HepG2 (cell line): ENCODE data around the gene ARHGDIA. TPM values are rescaled to one million over a fixed set of nuclear protein-coding genes. Genes with fewer than 3 reads are reported as not detected.

Experiments
- ADNP ChIP-seq: sonication (generic); formaldehyde crosslinking; IDR thresholded peaks from 2 replicates; pipeline ENCODE4 v1.4.0; 2020; ENCODE audit warnings: missing genetic modification reagents
- BCL3 ChIP-seq: sonication (generic); formaldehyde crosslinking; IDR thresholded peaks from 2 replicates; pipeline ENCODE4 v1.5.1; 2020; ENCODE audit warnings: mild to moderate bottlenecking, missing genetic modification reagents, moderate library complexity
- CBFB ChIP-seq: sonication (generic); formaldehyde crosslinking; IDR thresholded peaks from 2 replicates; pipeline ENCODE4 v1.4.0; 2020; ENCODE audit warnings: missing genetic modification reagents
- DR1 ChIP-seq: sonication (generic); formaldehyde crosslinking; IDR thresholded peaks from 2 replicates; pipeline ENCODE4 v1.8.0; 2021; ENCODE audit warnings: mild to moderate bottlenecking, missing genetic modification reagents, inconsistent platforms
- HNF4A ChIP-seq: sonication (generic); formaldehyde crosslinking; IDR thresholded peaks from 2 replicates; pipeline ENCODE4 v1.4.0; 2020; ENCODE audit warnings: missing genetic modification reagents
- HNF4G ChIP-seq, 2 experiments: sonication (generic) in 1 of 2; formaldehyde crosslinking in 1 of 2; IDR thresholded peaks; 2 replicates each; pipeline versions ENCODE4 v1.4.0 to v1.6.1; 2011 to 2020; ENCODE audit warnings: borderline replicate concordance in 2 of 2, low read depth in 2 of 2, mild to moderate bottlenecking in 2 of 2, low read length in 1 of 2, missing genetic modification reagents in 1 of 2, moderate library complexity in 1 of 2
- KDM2A ChIP-seq: sonication (generic); formaldehyde crosslinking; IDR thresholded peaks from 2 replicates; pipeline ENCODE4 v1.4.0; 2020; ENCODE audit warnings: low read depth, missing genetic modification reagents, borderline replicate concordance
- KDM4B ChIP-seq: sonication (generic); formaldehyde crosslinking; IDR thresholded peaks from 2 replicates; pipeline ENCODE4 v1.4.0; 2020; ENCODE audit warnings: missing genetic modification reagents
- NRL ChIP-seq: sonication (generic); formaldehyde crosslinking; IDR thresholded peaks from 2 replicates; pipeline ENCODE4 v1.5.0; 2020; ENCODE audit warnings: missing genetic modification reagents, mild to moderate bottlenecking, moderate library complexity, borderline replicate concordance
- PRDM15 ChIP-seq: sonication (generic); formaldehyde crosslinking; IDR thresholded peaks from 2 replicates; pipeline ENCODE4 v1.4.0; 2020; ENCODE audit warnings: missing genetic modification reagents
- RBAK ChIP-seq: sonication (generic); formaldehyde crosslinking; IDR thresholded peaks from 2 replicates; pipeline ENCODE4 v1.5.1; 2020; ENCODE audit warnings: mild to moderate bottlenecking, missing genetic modification reagents
- SPEN ChIP-seq: sonication (generic); formaldehyde crosslinking; IDR thresholded peaks from 2 replicates; pipeline ENCODE4 v1.5.1; 2020; ENCODE audit warnings: low read depth, mild to moderate bottlenecking, missing genetic modification reagents
- TMF1 ChIP-seq: sonication (generic); formaldehyde crosslinking; IDR thresholded peaks from 2 replicates; pipeline ENCODE4 v1.8.1; 2022; ENCODE audit warnings: low read depth, missing genetic modification reagents
- ZNF3 ChIP-seq: IDR thresholded peaks from 2 replicates; pipeline ENCODE4 v1.7.0; 2017; ENCODE audit warnings: inconsistent platforms
- ZNF460 ChIP-seq: sonication (generic); formaldehyde crosslinking; IDR thresholded peaks from 2 replicates; pipeline ENCODE4 v1.5.1; 2020; ENCODE audit warnings: missing genetic modification reagents, mild to moderate bottlenecking, borderline replicate concordance
- ZNF543 ChIP-seq: sonication (generic); formaldehyde crosslinking; IDR thresholded peaks from 2 replicates; pipeline ENCODE4 v1.4.0; 2020; ENCODE audit warnings: mild to moderate bottlenecking, missing genetic modification reagents
- ZNF580 ChIP-seq: IDR thresholded peaks from 2 replicates; pipeline ENCODE4 v1.6.1; 2016; ENCODE audit warnings: low read depth, borderline replicate concordance
- ZSCAN31 ChIP-seq: sonication (generic); formaldehyde crosslinking; IDR thresholded peaks from 2 replicates; pipeline ENCODE4 v1.5.0; 2020; ENCODE audit warnings: low read depth, mild to moderate bottlenecking, missing genetic modification reagents
- polyA plus RNA-seq, 8 experiments: library from polyadenylated mRNA; depleted of rRNA in 3 of 8; stranded (reverse) in 7 of 8; unstranded in 1 of 8; fragments of >200 nt; fragmentation: Illumina TruSeq in 4 of 8; extraction: Trizol in 4 of 8; gene quantifications; 2 replicates each; pipeline versions ENCODE4 v1.2.1 to v1.2.3, GENCODE V29; 2011 to 2016; ENCODE audit warnings: low read depth in 4 of 8, missing spikeins in 1 of 8, mixed read lengths in 1 of 8; ENCODE audit not compliant: insufficient read depth in 1 of 8
- total RNA-seq, 5 experiments: library from RNA; depleted of rRNA; stranded (reverse); fragments of >200 nt; fragmentation: Illumina TruSeq; extraction: Trizol; gene quantifications; 2 replicates each; pipeline ENCODE4 v1.2.3, GENCODE V29; 2016; ENCODE audit warnings: low read depth in 1 of 5
- TF ChIP-seq, protein P1 (sequence below): sonication (generic); formaldehyde crosslinking; IDR thresholded peaks from 2 replicates; pipeline ENCODE4 v1.8.1; 2023; ENCODE audit warnings: missing genetic modification reagents, inconsistent platforms, borderline replicate concordance

ARHGDIA gene
- total and polyA plus RNA-seq, 2 of the 13 experiments (the other 11 are each of a cell fraction or from before 2014, with no cell fraction given), result 40.0 to 64.0 TPM

DNA sequence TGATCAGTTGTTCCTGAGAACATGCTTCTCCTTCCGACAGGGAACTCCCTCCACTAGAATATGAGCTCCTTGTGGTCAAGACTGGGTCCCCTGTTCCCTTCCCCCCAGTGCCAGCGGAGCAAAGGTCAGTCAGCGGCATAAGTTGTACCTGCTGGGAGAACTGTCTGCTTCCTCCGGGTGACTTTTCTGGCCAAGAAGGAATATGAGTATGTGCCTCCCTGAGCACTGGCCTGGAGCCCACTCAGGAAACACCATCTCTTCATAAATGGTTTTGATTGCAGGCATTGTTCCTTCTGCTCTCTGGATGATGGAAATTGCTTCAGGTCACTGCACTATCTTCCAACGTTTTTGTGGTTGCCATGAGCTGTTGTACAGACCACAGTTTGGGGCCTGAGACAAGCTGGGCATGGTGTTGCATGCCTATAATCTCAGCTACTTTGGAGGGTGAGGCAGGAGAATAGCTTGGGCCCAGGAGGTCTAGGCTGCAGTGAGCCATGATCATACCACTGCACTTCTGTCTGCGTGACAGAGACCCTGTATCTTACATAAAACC, 7.9 kb downstream of the ARHGDIA start (continued):
- TF ChIP-seq PRDM15 (CRISPR knock-in tag) (no peak), ZSCAN31 (CRISPR knock-in tag) (no peak), BCL3 (CRISPR knock-in tag) (0 out of 2 replicates have a peak, but pooled peaks have one; percentile 35), ZNF460 (CRISPR knock-in tag) (no peak), CBFB (CRISPR knock-in tag) (no peak), KDM4B (CRISPR knock-in tag) (no peak), KDM2A (CRISPR knock-in tag) (no peak), RBAK (CRISPR knock-in tag) (no peak), ZNF3 (CRISPR knock-in tag) (no peak), NRL (no peak), ZNF580 (CRISPR knock-in tag) (no peak), TMF1 (CRISPR knock-in tag) (no peak), ZNF543 (CRISPR knock-in tag) (no peak), HNF4G (IDR thresholded peaks at IDR 0.05; ENCODE audit: borderline replicate concordance, low read depth, low read length) (peak; percentile 54; the same call in 1 of the 2 replicates), HNF4G (CRISPR knock-in tag; IDR thresholded peaks at IDR 0.05; ENCODE audit: borderline replicate concordance, low read depth) (no peak), HNF4A (CRISPR knock-in tag) (peak; percentile 61), DR1 (no peak), SPEN (CRISPR knock-in tag) (no peak), ADNP (CRISPR knock-in tag) (no peak)
- TF ChIP-seq, protein P1, sequence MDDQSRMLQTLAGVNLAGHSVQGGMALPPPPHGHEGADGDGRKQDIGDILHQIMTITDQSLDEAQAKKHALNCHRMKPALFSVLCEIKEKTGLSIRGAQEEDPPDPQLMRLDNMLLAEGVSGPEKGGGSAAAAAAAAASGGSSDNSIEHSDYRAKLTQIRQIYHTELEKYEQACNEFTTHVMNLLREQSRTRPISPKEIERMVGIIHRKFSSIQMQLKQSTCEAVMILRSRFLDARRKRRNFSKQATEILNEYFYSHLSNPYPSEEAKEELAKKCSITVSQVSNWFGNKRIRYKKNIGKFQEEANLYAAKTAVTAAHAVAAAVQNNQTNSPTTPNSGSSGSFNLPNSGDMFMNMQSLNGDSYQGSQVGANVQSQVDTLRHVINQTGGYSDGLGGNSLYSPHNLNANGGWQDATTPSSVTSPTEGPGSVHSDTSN (CRISPR knock-in tag), result no peak
